ENCODE results near the gene CBX5.

Gene CBX5

GRCh38 chr12:54225666-54226065 is 54.3 kb downstream of the CBX5 start:
- no peak for DNase-seq (ENCODE audit: low read depth in 3 of 3)

- no peak for DNase-seq (ENCODE audit: low read depth in 3 of 3)
Measured at GRCh38 chr12:54222609-54223008, 57.3 kb downstream of the CBX5 start.

GRCh38 chr12:54221402-54221984 is 58.4 kb downstream of the CBX5 start:
- no peak for DNase-seq (ENCODE audit: low read depth in 3 of 3)

- no peak for DNase-seq (ENCODE audit: low read depth in 3 of 3)
Measured at GRCh38 chr12:54220567-54220966, 59.4 kb downstream of the CBX5 start.

GRCh38 chr12:54220092-54220557 is 59.8 kb downstream of the CBX5 start:
- peak; percentile 40 to 44 (median 42) for DNase-seq (ENCODE audit: low read depth in 3 of 3)

- DNase-seq (ENCODE audit: low read depth in 3 of 3), result no peak
Measured at GRCh38 chr12:54217774-54218241, 62.1 kb downstream of the CBX5 start.

- peak; percentile 38 to 67 (median 57) for DNase-seq (ENCODE audit: low read depth in 3 of 3)
Measured at GRCh38 chr12:54216797-54217661, 62.9 kb downstream of the CBX5 start.

- DNase-seq (ENCODE audit: low read depth in 3 of 3), result peak in 2 of 3 experiments; percentile 34 to 51
Measured at GRCh38 chr12:54215989-54216796, 63.7 kb downstream of the CBX5 start.

- DNase-seq (ENCODE audit: low read depth in 3 of 3), result peak; percentile 78 to 85 (median 80)
Measured at GRCh38 chr12:54214553-54215406, 65.1 kb downstream of the CBX5 start.

GRCh38 chr12:54213079-54213478 is 66.8 kb downstream of the CBX5 start:
- no peak for DNase-seq (ENCODE audit: low read depth in 3 of 3)

- DNase-seq (ENCODE audit: low read depth in 3 of 3), result no peak
Measured at GRCh38 chr12:54211920-54212319, 68.0 kb downstream of the CBX5 start.

- no peak for DNase-seq (ENCODE audit: low read depth in 3 of 3)
Measured at GRCh38 chr12:54210400-54210790, 69.5 kb downstream of the CBX5 start.

GRCh38 chr12:54208591-54208990 is 71.3 kb downstream of the CBX5 start:
- DNase-seq (ENCODE audit: low read depth in 3 of 3), result no peak

GRCh38 chr12:54207539-54208294 is 72.2 kb downstream of the CBX5 start:
- DNase-seq (ENCODE audit: low read depth in 3 of 3), result peak; percentile 55 to 69 (median 58)

- no peak for DNase-seq (ENCODE audit: low read depth in 3 of 3)
Measured at GRCh38 chr12:54206791-54207190, 73.1 kb downstream of the CBX5 start.

GRCh38 chr12:54204316-54204715 is 75.6 kb downstream of the CBX5 start:
- DNase-seq (ENCODE audit: low read depth in 3 of 3), result no peak

- DNase-seq (ENCODE audit: low read depth in 3 of 3), result peak; percentile 31 to 38 (median 32)
Measured at GRCh38 chr12:54201001-54201794, 78.7 kb downstream of the CBX5 start.

GRCh38 chr12:54200412-54200811 is 79.5 kb downstream of the CBX5 start:
- DNase-seq (ENCODE audit: low read depth in 3 of 3), result no peak

GRCh38 chr12:54199917-54200316 is 80.0 kb downstream of the CBX5 start:
- no peak for DNase-seq (ENCODE audit: low read depth in 3 of 3)

GRCh38 chr12:54199034-54199433 is 80.9 kb downstream of the CBX5 start:
- no peak for DNase-seq (ENCODE audit: low read depth in 3 of 3)

Measured in stimulated activated CD4-positive, alpha-beta T cell treated with anti-CD3 and anti-CD28 coated beads, TNF-alpha, amount 100 ng/mL, for 4 hours (primary cell).